Ascending aorta (tissue), 2 donors: ENCODE data around the gene TRIM34. TPM values are rescaled to one million over a fixed set of nuclear protein-coding genes. Genes with fewer than 3 reads are reported as not detected.

Experiments
- DNase-seq, 2 donors: peaks; one replicate each; pipeline ENCODE4 v3.0.0-alpha.2; 2019; ENCODE audit warnings: low spot score in 2 of 2
- H3K27ac ChIP-seq, 2 donors: fragments of 200-600 bp; sonication (generic); one replicate each; pipeline ENCODE4 v1.5.1; 2016 to 2017; ENCODE audit warnings: mild to moderate bottlenecking in 1 of 2
- H3K27me3 ChIP-seq: fragments of 200-600 bp; sonication (generic); one replicate; pipeline ENCODE4 v1.5.1; 2017
- H3K36me3 ChIP-seq, 2 donors: fragments of 200-600 bp; sonication (generic); one replicate each; pipeline ENCODE4 v1.5.1; 2016
- H3K4me1 ChIP-seq, 2 donors: fragments of 200-600 bp; sonication (generic); one replicate each; pipeline ENCODE4 v1.5.1; 2016 to 2017; ENCODE audit warnings: mild to moderate bottlenecking in 1 of 2
- H3K4me3 ChIP-seq, 2 donors: fragments of 200-600 bp; sonication (generic); one replicate each; pipeline ENCODE4 v1.5.1; 2016 to 2017; ENCODE audit warnings: mild to moderate bottlenecking in 1 of 2
- H3K9me3 ChIP-seq, 2 donors: fragments of 200-600 bp; sonication (generic); one replicate each; pipeline ENCODE4 v1.5.1; 2016
- intact Hi-C: fragments of 100-400 bp; cut with DNase I; formaldehyde crosslinking; loops from one replicate; pipeline ENCODE4 v1.15.1; 2023
- total RNA-seq: library from RNA; depleted of rRNA; stranded (reverse); fragments of >200 nt; gene quantifications from one replicate; pipeline ENCODE4 v1.1.0, GENCODE V29; 2016
- TF ChIP-seq, protein P1 (sequence below), 3 experiments: fragments of 200-600 bp in 2 of 3; fragments of 450-650 bp in 1 of 3; sonication (generic) in 2 of 3; IDR thresholded peaks; one replicate each; pipeline ENCODE4 v1.5.1; 2016 to 2019; ENCODE audit warnings: antibody characterized with exemption in 3 of 3, mild to moderate bottlenecking in 1 of 3, moderate library complexity in 1 of 3

TRIM34 gene
- total RNA-seq, 1 donor from 2014 or later, result not detected

DNA sequence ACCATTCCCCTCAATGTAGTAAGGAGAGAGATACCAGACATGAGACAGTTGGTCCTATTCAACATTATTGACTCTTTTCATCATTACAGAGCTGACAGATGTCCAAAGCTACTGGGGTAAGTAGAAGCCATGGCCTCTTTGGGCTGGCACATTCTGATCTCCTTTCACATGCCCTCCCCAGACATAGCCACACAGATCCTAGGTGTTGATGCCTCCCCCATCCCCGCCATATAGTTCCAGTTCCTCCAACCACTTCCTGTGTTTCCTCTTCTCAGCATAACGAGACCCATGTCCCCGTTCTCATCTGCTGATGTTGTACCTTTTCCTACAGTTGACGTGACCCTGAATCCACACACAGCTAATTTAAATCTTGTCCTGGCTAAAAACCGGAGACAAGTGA, 14.4 kb upstream of the TRIM34 start:
- TF ChIP-seq, protein P1, sequence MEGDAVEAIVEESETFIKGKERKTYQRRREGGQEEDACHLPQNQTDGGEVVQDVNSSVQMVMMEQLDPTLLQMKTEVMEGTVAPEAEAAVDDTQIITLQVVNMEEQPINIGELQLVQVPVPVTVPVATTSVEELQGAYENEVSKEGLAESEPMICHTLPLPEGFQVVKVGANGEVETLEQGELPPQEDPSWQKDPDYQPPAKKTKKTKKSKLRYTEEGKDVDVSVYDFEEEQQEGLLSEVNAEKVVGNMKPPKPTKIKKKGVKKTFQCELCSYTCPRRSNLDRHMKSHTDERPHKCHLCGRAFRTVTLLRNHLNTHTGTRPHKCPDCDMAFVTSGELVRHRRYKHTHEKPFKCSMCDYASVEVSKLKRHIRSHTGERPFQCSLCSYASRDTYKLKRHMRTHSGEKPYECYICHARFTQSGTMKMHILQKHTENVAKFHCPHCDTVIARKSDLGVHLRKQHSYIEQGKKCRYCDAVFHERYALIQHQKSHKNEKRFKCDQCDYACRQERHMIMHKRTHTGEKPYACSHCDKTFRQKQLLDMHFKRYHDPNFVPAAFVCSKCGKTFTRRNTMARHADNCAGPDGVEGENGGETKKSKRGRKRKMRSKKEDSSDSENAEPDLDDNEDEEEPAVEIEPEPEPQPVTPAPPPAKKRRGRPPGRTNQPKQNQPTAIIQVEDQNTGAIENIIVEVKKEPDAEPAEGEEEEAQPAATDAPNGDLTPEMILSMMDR (IDR thresholded peaks at IDR 0.05), result no peak
- no peak for DNase-seq
- Histone ChIP-seq H3K27ac (no peak overlapping the region), H3K9me3 (no peaks in the 10 kb centered on the region), H3K4me3 (no peak overlapping the region), H3K4me1 (no peaks in the 10 kb centered on the region), H3K36me3 (no peaks in the 10 kb centered on the region), H3K27me3 (no peaks in the 10 kb centered on the region)
- intact Hi-C loops, result no loop called here

DNA sequence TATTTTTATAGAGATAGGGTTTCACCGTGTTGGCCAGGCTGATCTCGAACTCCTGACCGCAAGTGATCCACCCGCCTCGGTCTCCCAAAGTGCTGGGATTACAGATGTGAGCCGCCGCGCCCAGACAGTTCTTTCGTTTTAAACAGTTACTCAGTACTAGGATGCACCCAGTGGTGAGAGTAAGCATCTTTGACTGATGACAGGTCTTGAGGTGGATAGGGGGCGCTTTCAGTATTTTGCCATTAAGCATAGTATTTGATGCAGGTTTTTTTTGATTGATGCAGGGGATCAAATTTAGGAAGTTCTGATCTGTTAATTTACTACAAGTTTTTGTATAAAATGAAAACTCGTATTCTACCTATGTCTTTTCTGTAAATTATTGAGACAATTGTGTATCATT, 13.2 kb upstream of the TRIM34 start:
- Histone ChIP-seq H3K27me3 (no peaks in the 10 kb centered on the region), H3K4me3 (no peak overlapping the region), H3K27ac (no peak overlapping the region), H3K9me3 (no peaks in the 10 kb centered on the region), H3K4me1 (no peaks in the 10 kb centered on the region), H3K36me3 (no peaks in the 10 kb centered on the region)
- TF ChIP-seq, protein P1 (IDR thresholded peaks at IDR 0.05), result no peak
- DNase-seq, result no peak
- intact Hi-C loops, result no loop called here

DNA sequence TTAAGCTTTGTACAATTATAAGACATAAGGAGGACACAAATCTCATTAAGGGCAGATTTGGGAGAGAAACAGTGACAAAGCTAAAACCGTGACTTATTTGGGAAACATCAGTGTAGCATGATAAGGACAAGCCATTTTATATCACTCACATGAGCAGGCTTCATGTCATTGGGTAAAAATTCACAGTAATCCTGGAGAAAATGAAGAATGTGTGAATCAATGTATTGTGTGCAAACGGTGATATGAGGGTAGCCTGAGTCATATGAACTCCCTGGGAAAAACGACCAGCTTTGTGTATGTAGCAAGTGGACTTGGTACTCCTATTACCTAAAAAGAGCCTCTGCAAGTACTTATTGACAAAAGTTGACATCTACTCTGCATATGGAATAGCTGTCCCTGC, 6.0 kb upstream of the TRIM34 start:
- no peak overlapping the region for H3K27ac ChIP-seq
- H3K9me3 ChIP-seq, result no peaks in the 10 kb centered on the region
- intact Hi-C loops, result no loop called here
- no peak overlapping the region for H3K4me3 ChIP-seq
- no peak for DNase-seq
- H3K4me1 ChIP-seq, result peaks cover 0 to 10% of the 10 kb centered on the region in 2 donors
- no peaks in the 10 kb centered on the region for H3K27me3 ChIP-seq
- TF ChIP-seq, protein P1 (IDR thresholded peaks at IDR 0.05), result no peak
- no peaks in the 10 kb centered on the region for H3K36me3 ChIP-seq

DNA sequence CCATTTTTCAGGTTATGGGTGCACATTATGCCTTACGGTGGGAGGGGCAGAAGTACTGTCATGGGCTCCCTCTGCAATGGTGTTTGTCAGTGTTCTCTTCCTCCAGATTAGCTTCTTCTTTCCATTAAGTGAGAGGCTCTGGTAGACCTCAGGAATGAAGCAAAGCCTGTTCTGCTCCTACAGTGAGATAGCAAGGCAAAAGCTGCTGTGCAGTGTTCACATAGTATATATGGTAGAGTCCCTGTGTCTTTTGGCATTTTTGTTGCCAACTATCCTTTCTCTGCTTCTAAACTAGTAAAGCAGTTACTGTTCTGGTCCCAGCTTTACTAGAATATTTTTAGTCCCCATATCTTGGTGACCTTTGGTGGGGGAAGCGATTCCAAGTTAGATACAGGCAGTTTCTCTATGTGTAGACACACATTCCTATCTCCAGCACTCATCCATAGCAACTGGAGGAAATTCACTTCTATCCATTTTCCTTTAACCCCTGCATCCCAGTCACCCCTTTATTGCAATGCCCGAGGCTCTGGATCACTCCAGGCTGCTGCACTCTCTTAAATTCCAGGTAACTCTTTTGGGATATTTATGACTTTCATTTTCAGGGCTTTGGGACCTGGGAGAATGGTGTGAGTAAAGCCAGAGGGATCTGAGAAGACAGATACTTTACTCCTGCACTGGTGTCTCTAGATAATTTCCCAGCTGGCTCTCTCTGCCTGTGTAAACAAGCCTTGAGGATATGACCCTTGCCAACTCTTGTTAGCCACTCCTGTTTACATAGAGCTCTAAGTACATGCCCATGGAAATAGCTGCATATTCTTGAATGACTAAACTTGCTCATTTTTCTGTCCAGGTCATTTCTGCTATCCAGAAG, 3.9 kb upstream of the TRIM34 start:
- H3K36me3 ChIP-seq, result no peaks in the 10 kb centered on the region
- intact Hi-C loops, result loop anchor here (5.0 kb wide), 1 partner anchor 61 kb away; no protein-coding TSS in a partner anchor
- peaks cover 0 to 19% of the 10 kb centered on the region in 2 donors for H3K4me1 ChIP-seq
- DNase-seq, result no peak
- TF ChIP-seq, protein P1 (IDR thresholded peaks at IDR 0.05), result no peak
- H3K9me3 ChIP-seq, result no peaks in the 10 kb centered on the region
- peak overlapping the region; percentile 33 to 60 for H3K27ac ChIP-seq
- H3K4me3 ChIP-seq, result peak overlapping the region in 1 of 2 donors; percentile 3
- H3K27me3 ChIP-seq, result no peaks in the 10 kb centered on the region

DNA sequence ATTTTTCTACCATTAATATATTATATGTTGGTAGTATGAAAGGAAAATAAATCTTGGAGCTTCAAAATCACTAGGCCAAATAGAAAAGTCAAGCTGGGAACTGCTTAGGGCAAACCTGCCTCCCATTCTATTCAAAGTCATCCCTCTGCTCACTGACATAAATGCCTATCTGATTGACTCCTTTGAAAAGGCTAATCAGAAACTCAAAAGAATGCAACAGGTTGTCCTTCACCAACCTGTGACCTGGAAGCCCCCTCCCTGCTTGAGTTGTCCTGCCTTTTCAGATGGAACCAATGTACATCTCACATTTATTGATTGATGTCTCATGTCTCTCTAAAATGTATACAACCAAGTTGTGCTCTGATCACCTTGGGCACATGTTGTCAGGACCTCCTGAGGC, 3.2 kb upstream of the TRIM34 start:
- Histone ChIP-seq H3K36me3 (no peaks in the 10 kb centered on the region), H3K4me3 (no peak overlapping the region), H3K27ac (peak overlapping the region; percentile 31 to 60), H3K9me3 (no peaks in the 10 kb centered on the region), H3K4me1 (peaks cover 0 to 24% of the 10 kb centered on the region in 2 donors), H3K27me3 (no peaks in the 10 kb centered on the region)
- TF ChIP-seq, protein P1 (IDR thresholded peaks at IDR 0.05), result no peak
- intact Hi-C loops, result loop anchor here (5.0 kb wide), 1 partner anchor 61 kb away; no protein-coding TSS in a partner anchor
- no peak for DNase-seq
